ACC112 (cell line): ENCODE results near the gene ZNF284.

Experiments
- H2AFZ ChIP-seq: fragments of 200-600 bp; sonication (generic); one replicate; pipeline ENCODE4 v1.6.0; 2017; ENCODE audit warnings: antibody characterized with exemption, low read length; ENCODE audit not compliant: unreplicated experiment
- H3K27ac ChIP-seq: fragments of 200-600 bp; sonication (generic); 2 replicates; pipeline ENCODE4 v1.5.1; 2014; ENCODE audit warnings: low read depth, mild to moderate bottlenecking, antibody characterized with exemption, low read length, moderate library complexity
- H3K27me3 ChIP-seq: fragments of 200-600 bp; sonication (generic); 2 replicates; pipeline ENCODE4 v1.6.1; 2014; ENCODE audit warnings: mild to moderate bottlenecking, antibody characterized with exemption, low read length, moderate library complexity, mixed read lengths; ENCODE audit not compliant: insufficient read depth
- H3K36me3 ChIP-seq: fragments of 200-600 bp; sonication (generic); 2 replicates; pipeline ENCODE4 v1.6.1; 2016; ENCODE audit warnings: mild to moderate bottlenecking, antibody characterized with exemption, low read length, moderate library complexity, mixed read lengths; ENCODE audit not compliant: insufficient read depth
- H3K4me1 ChIP-seq: fragments of 200-600 bp; sonication (generic); one replicate; pipeline ENCODE4 v1.6.1; 2016; ENCODE audit warnings: low read length, mixed read lengths; ENCODE audit not compliant: insufficient read depth, unreplicated experiment, control insufficient read depth
- H3K4me3 ChIP-seq: fragments of 200-600 bp; sonication (generic); 2 replicates; pipeline ENCODE4 v1.5.1; 2014; ENCODE audit warnings: mild to moderate bottlenecking, low read depth, low read length
- H3K79me2 ChIP-seq: fragments of 200-600 bp; sonication (generic); one replicate; pipeline ENCODE4 v1.6.0; 2016; ENCODE audit warnings: low read length; ENCODE audit not compliant: control insufficient read depth, unreplicated experiment, insufficient read depth

Gene ZNF284

DNA sequence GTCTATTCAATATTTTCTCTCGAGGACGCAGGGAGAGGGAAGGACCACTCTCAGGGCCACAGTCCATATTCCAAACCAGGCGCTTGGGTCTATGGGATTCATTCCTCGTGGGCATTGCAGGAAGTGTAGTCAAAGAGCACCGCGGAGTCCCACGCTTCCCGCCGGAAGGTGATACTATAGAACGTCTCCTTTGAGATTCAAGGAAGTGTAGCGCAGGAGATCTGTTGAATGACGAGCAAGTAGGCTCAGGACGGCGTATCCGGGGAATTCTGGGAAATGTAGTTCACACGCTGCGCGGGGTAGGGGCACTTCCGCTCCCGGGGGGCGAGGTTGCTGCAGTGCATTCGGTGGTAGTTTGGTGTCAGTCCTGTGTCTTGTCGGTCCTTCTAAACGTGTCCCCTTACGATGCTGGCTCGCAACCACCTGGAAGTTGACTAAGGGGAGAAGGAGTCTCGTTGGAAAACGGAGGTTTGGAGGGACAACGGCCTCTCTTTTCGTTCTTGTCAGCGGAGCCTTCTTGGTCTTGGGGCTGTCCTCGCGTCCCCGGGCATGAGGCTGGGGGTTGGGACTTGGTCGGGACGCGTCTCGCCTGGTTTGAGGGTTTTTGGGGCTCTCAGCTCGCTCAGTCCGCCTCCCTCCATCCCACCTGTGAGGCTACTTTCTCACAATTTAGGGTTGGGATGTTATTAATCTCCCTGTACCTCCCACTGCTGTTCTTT is at the start of gene ZNF284:
ZNF284 (plus strand) TSS at position 336 of the 719 bp plus-strand sequence. CDS start 4,231 bp downstream, outside the sequence.
- Histone ChIP-seq H2AFZ (peak within 1 kb of the TSS; percentile 97), H3K79me2 (no peaks in the 10 kb centered on the region), H3K27ac (peak within 1 kb of the TSS; percentile 6; the same call in 1 of the 2 replicates), H3K27me3 (no peaks in the 10 kb centered on the region), H3K36me3 (peaks cover 7% of the 10 kb centered on the region; the same call in 1 of the 2 replicates), H3K4me3 (peak within 1 kb of the TSS; percentile 96), H3K4me1 (peaks cover 5% of the 10 kb centered on the region)

- peaks cover 7% of the 10 kb centered on the region for H3K4me1 ChIP-seq
- H3K27ac ChIP-seq, result no peak overlapping the region
- H3K4me3 ChIP-seq, result peak overlapping the region; percentile 79
- H2AFZ ChIP-seq, result peak overlapping the region; percentile 97
- H3K79me2 ChIP-seq, result no peaks in the 10 kb centered on the region
- H3K27me3 ChIP-seq, result 0 out of 2 replicates have a peak, but pooled peaks cover 4% of the 10 kb centered on the region
- H3K36me3 ChIP-seq, result peaks cover 20% of the 10 kb centered on the region
Observed at GRCh38 chr19:44024900-44025216, 47.1 kb upstream of the ZNF284 start.

GRCh38 chr19:44025217-44025936 is 46.6 kb upstream of the ZNF284 start, which contains the start of gene ZNF222:
Gene ZNF222, plus strand, starts transcription at chr19:44025379. Its CDS starts 58 bp downstream, at chr19:44025437.
- Histone ChIP-seq H3K27me3 (0 out of 2 replicates have a peak, but pooled peaks cover 4% of the 10 kb centered on the region), H3K27ac (no peak within 1 kb of the TSS), H3K4me1 (peaks cover 7% of the 10 kb centered on the region), H3K79me2 (no peaks in the 10 kb centered on the region), H3K4me3 (peak within 1 kb of the TSS; percentile 79), H3K36me3 (peaks cover 25% of the 10 kb centered on the region), H2AFZ (peak within 1 kb of the TSS; percentile 97)

DNA sequence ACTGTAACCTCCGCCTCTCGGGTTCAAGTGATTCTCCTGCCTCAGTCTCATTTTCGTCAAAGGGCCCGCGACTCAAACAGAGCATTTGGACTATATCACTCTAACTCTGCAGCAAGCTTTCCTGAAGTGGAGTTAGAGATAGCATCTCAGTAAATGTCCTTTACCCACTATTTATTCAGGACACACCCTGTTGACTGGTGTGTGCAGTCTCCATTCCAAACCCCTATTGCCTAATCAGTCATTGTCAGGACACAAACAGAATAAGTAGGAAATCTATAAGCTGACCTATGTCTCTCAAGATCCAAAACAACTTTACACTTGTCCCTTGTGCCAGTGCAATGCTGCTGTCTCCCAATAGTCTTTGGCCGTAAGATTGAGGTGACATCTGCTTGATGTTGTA is 45.3 kb upstream of the ZNF284 start:
- Histone ChIP-seq H3K4me3 (no peak overlapping the region), H2AFZ (no peak overlapping the region), H3K36me3 (peaks cover 32% of the 10 kb centered on the region), H3K27ac (no peak overlapping the region), H3K79me2 (no peaks in the 10 kb centered on the region), H3K4me1 (peaks cover 7% of the 10 kb centered on the region), H3K27me3 (no peaks in the 10 kb centered on the region)

GRCh38 chr19:44032001-44032610 is 39.9 kb upstream of the ZNF284 start:
- Histone ChIP-seq H3K4me3 (no peak overlapping the region), H3K4me1 (no peaks in the 10 kb centered on the region), H3K79me2 (no peaks in the 10 kb centered on the region), H2AFZ (no peak overlapping the region), H3K27ac (no peak overlapping the region), H3K27me3 (no peaks in the 10 kb centered on the region), H3K36me3 (peaks cover 43% of the 10 kb centered on the region)

- Histone ChIP-seq H3K36me3 (no peaks in the 10 kb centered on the region), H2AFZ (no peak overlapping the region), H3K4me1 (no peaks in the 10 kb centered on the region), H3K27me3 (peaks cover 3% of the 10 kb centered on the region; the same call in 1 of the 2 replicates), H3K79me2 (no peaks in the 10 kb centered on the region), H3K4me3 (no peak overlapping the region), H3K27ac (no peak overlapping the region)
Observed at GRCh38 chr19:44042147-44042546, 29.8 kb upstream of the ZNF284 start.

DNA sequence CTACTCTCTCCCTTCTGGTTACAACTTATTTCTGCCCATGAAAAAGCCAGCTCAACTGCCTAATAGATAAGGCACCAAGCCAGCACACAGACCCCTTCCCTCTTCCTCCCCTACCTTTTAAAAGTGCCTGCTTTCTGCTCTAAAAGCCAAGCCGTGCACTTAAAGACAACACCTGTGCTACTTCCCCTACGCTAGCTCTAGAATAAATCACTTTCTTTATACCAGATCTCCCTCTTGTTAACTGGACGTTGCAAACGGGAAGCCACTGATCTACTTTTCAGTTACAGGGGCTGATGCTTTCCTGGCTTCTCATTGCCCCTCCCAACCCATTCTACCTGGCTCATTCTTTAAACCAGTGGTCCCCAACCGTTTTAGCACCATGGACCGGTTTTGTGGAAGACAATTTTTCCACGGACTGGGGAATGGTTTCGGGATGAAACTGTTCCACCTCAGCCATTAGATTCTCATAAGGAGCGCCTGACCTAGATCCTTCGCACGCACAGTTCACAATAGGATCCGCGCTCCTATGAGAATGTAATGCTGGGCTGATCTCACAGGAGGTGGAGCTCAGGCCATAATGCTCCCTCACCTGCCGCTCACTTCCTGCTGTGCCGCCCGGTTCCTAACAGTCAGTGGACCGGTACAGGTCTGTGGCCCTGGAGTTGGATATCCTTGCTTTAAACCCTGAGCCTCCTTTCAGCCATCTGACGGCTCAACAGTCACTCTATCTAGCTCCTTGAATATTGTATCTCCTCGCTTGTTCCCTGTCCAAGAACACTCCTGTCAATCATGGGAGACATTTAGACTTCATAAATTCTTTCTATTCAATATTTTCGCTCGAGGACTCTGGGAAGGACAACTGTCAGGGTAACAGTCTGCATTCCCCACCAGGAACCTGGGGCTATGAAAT is 21.0 kb upstream of the ZNF284 start:
- peaks cover 16% of the 10 kb centered on the region; the same call in 1 of the 2 replicates for H3K27me3 ChIP-seq
- H3K4me1 ChIP-seq, result peaks cover 3% of the 10 kb centered on the region
- H3K4me3 ChIP-seq, result peak overlapping the region; percentile 85
- H3K36me3 ChIP-seq, result peaks cover 7% of the 10 kb centered on the region
- peaks cover 5% of the 10 kb centered on the region for H3K79me2 ChIP-seq
- H2AFZ ChIP-seq, result peak overlapping the region; percentile 99
- H3K27ac ChIP-seq, result no peak overlapping the region

DNA sequence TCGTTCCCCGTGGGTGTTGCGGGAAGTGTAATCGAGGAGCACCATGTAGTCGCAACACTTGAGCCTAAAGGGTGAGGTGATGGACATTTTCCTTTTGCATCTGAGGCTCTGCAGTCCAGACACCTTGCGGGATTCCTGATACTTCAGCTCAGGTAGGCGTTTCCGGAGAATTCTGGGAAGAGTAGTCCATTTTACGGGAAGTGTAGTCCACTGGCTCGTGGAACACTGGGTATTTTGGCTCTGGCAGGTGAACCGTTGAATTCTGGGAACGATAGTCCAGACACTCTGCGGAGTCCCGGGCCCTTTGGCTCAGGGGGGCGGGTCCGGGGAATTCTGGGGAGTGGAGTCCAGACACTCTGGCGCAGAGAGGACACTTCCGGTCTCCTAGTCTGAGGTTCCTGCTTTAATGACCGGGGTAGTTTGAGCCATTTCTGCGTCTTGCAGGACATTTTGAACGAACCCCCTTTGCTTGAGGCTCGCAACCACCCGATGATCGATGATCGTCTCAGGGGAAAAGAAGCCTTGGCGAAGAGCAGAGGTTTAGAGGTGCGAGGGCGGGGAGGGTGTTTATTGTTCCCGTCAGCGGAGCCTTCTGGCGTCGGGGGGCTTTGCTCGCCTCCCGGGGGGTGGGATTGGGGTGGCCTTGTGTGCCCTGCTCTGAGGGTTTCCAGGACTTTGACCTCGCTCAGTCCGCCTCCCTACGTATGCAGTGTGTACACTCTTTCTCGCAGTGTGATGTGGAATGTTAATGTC is 20.1 kb upstream of the ZNF284 start, which contains the start of gene ZNF223:
ZNF223 (plus strand) TSS at position 387 of the 753 bp plus-strand sequence. CDS start 3,141 bp downstream, outside the sequence.
- Histone ChIP-seq H3K27ac (no peak within 1 kb of the TSS), H3K4me1 (peaks cover 3% of the 10 kb centered on the region), H3K79me2 (peaks cover 5% of the 10 kb centered on the region), H3K27me3 (peaks cover 16% of the 10 kb centered on the region; the same call in 1 of the 2 replicates), H3K4me3 (peak within 1 kb of the TSS; percentile 85), H2AFZ (peak within 1 kb of the TSS; percentile 99), H3K36me3 (peaks cover 7% of the 10 kb centered on the region)

DNA sequence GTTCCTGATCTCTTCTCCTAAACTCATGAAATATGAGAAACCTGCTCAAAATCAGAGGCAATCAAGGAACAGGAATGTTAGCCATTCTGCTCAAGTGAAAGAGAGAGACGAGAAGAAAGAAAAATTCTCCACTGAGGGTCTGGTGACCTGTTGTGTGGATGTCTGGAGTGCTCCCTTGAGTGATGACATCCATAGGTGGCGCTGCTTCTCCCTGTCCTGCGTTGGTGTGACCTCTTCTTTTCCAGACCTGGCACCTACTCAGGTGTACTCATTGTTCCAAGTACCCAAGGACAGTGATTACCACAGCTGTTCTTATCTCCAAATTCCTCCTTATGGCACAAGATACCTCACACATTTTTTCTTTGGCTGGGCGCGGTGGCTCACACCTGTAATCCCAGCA is 16.1 kb upstream of the ZNF284 start:
- Histone ChIP-seq H3K36me3 (peaks cover 17% of the 10 kb centered on the region), H3K27me3 (no peaks in the 10 kb centered on the region)

More for the DNA sequence above, 16.1 kb upstream of the ZNF284 start:
- H3K27ac ChIP-seq, result no peak overlapping the region
- no peak overlapping the region for H2AFZ ChIP-seq
- no peak overlapping the region for H3K4me3 ChIP-seq
- H3K4me1 ChIP-seq, result peaks cover 3% of the 10 kb centered on the region
- H3K79me2 ChIP-seq, result peaks cover 5% of the 10 kb centered on the region
